ENCODE results near the gene MYO10. TPM values are rescaled to one million over a fixed set of nuclear protein-coding genes. Genes with fewer than 3 reads are reported as not detected.

Gene MYO10
- total RNA-seq, 4 donors from 2014 or later, result 3.2 to 30.7 (median 22.9) TPM

GRCh38 chr5:16671208-16671607, 264.9 kb downstream of the MYO10 start:
- no peaks in the 10 kb centered on the region for H3K9me3 ChIP-seq
- no peaks in the 10 kb centered on the region for H3K36me3 ChIP-seq
- H3K4me3 ChIP-seq, result no peak overlapping the region
- intact Hi-C loops (cut with DNase I; ENCODE audit: low total_unique reads), result no loop called here
- no peaks in the 10 kb centered on the region for H3K4me1 ChIP-seq
- DNase-seq, result no peak
- H3K27me3 ChIP-seq, result no peaks in the 10 kb centered on the region
- no peak overlapping the region for H3K27ac ChIP-seq
- TF ChIP-seq POLR2A (IDR thresholded peaks at IDR 0.05), result no peak
- no peak for TF ChIP-seq CTCF (IDR thresholded peaks at IDR 0.05)

GRCh38 chr5:16669776-16670175, 266.3 kb downstream of the MYO10 start:
- TF ChIP-seq POLR2A (IDR thresholded peaks at IDR 0.05) (no peak), CTCF (IDR thresholded peaks at IDR 0.05) (no peak)
- no peaks in the 10 kb centered on the region for H3K4me1 ChIP-seq
- no peaks in the 10 kb centered on the region for H3K27me3 ChIP-seq
- H3K36me3 ChIP-seq, result no peaks in the 10 kb centered on the region
- no peak for DNase-seq
- no peaks in the 10 kb centered on the region for H3K9me3 ChIP-seq
- no peak overlapping the region for H3K27ac ChIP-seq
- no peak overlapping the region for H3K4me3 ChIP-seq
- intact Hi-C loops (cut with DNase I; ENCODE audit: low total_unique reads), result no loop called here

GRCh38 chr5:16668631-16669030, 267.5 kb downstream of the MYO10 start:
- Histone ChIP-seq H3K4me1 (no peaks in the 10 kb centered on the region), H3K36me3 (no peaks in the 10 kb centered on the region), H3K27ac (no peak overlapping the region), H3K27me3 (no peaks in the 10 kb centered on the region), H3K9me3 (no peaks in the 10 kb centered on the region), H3K4me3 (no peak overlapping the region)
- TF ChIP-seq CTCF (IDR thresholded peaks at IDR 0.05) (no peak), POLR2A (IDR thresholded peaks at IDR 0.05) (no peak)
- DNase-seq, result no peak
- intact Hi-C loops (cut with DNase I; ENCODE audit: low total_unique reads), result no loop called here

- H3K36me3 ChIP-seq, result no peaks in the 10 kb centered on the region
- H3K9me3 ChIP-seq, result no peaks in the 10 kb centered on the region
- H3K4me3 ChIP-seq, result no peak overlapping the region
- no peaks in the 10 kb centered on the region for H3K27me3 ChIP-seq
- no peak for DNase-seq
- TF ChIP-seq POLR2A (IDR thresholded peaks at IDR 0.05) (no peak), CTCF (IDR thresholded peaks at IDR 0.05) (no peak)
- no peak overlapping the region for H3K27ac ChIP-seq
- intact Hi-C loops (cut with DNase I; ENCODE audit: low total_unique reads), result no loop called here
- H3K4me1 ChIP-seq, result no peaks in the 10 kb centered on the region
Observed at GRCh38 chr5:16668194-16668593, 267.9 kb downstream of the MYO10 start.

- Histone ChIP-seq H3K27me3 (no peaks in the 10 kb centered on the region), H3K4me1 (no peaks in the 10 kb centered on the region), H3K36me3 (no peaks in the 10 kb centered on the region), H3K9me3 (no peaks in the 10 kb centered on the region), H3K4me3 (no peak overlapping the region), H3K27ac (no peak overlapping the region)
- intact Hi-C loops (cut with DNase I; ENCODE audit: low total_unique reads), result no loop called here
- DNase-seq, result no peak
- no peak for TF ChIP-seq POLR2A (IDR thresholded peaks at IDR 0.05)
- peak in 2 of 4 experiments; percentile 9 to 22 for TF ChIP-seq CTCF (IDR thresholded peaks at IDR 0.05)
Observed at GRCh38 chr5:16666883-16667398, 269.1 kb downstream of the MYO10 start.
